GM06990 (cell line): Measurements from ENCODE around the gene ISCU.

Experiments used
- DNase-seq: peaks from one replicate; pipeline ENCODE4 v3.0.0-alpha.2; 2011; ENCODE audit not compliant: insufficient read length; ENCODE audit errors: extremely low read depth
- H3K27me3 ChIP-seq: replicated peaks from 2 replicates; pipeline ENCODE4 v1.6.0; 2011; ENCODE audit warnings: low read length; ENCODE audit not compliant: control insufficient read depth, insufficient read depth
- H3K36me3 ChIP-seq: 2 replicates; pipeline ENCODE4 v1.5.1; 2011; ENCODE audit warnings: low read length; ENCODE audit not compliant: control insufficient read depth, insufficient read depth
- H3K4me3 ChIP-seq: replicated peaks from 2 replicates; pipeline ENCODE4 v1.5.1; 2011; ENCODE audit warnings: low read depth, mild to moderate bottlenecking, control low read depth, low read length
- TF ChIP-seq, protein P1 (sequence below): IDR thresholded peaks from 2 replicates; pipeline ENCODE4 v1.5.1; 2011; ENCODE audit warnings: low read length, control low read depth, mild to moderate bottlenecking, inconsistent platforms; ENCODE audit not compliant: insufficient read depth, poor library complexity, severe bottlenecking

The ISCU gene

GRCh38 chr12:108517288-108518100 is 44.9 kb upstream of the ISCU start:
- Histone ChIP-seq H3K27me3 (no peaks in the 10 kb centered on the region), H3K36me3 (peaks cover 37% of the 10 kb centered on the region), H3K4me3 (no peak overlapping the region)
- TF ChIP-seq, protein P1, sequence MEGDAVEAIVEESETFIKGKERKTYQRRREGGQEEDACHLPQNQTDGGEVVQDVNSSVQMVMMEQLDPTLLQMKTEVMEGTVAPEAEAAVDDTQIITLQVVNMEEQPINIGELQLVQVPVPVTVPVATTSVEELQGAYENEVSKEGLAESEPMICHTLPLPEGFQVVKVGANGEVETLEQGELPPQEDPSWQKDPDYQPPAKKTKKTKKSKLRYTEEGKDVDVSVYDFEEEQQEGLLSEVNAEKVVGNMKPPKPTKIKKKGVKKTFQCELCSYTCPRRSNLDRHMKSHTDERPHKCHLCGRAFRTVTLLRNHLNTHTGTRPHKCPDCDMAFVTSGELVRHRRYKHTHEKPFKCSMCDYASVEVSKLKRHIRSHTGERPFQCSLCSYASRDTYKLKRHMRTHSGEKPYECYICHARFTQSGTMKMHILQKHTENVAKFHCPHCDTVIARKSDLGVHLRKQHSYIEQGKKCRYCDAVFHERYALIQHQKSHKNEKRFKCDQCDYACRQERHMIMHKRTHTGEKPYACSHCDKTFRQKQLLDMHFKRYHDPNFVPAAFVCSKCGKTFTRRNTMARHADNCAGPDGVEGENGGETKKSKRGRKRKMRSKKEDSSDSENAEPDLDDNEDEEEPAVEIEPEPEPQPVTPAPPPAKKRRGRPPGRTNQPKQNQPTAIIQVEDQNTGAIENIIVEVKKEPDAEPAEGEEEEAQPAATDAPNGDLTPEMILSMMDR = no peak
- DNase-seq = no peak

- no peaks in the 10 kb centered on the region for H3K27me3 ChIP-seq
- no peak overlapping the region for H3K4me3 ChIP-seq
- TF ChIP-seq, protein P1 = no peak
- DNase-seq = no peak
- peaks cover 44% of the 10 kb centered on the region for H3K36me3 ChIP-seq
These were observed 44.2 kb upstream of the ISCU start for GRCh38 chr12:108518101-108518715.

DNA sequence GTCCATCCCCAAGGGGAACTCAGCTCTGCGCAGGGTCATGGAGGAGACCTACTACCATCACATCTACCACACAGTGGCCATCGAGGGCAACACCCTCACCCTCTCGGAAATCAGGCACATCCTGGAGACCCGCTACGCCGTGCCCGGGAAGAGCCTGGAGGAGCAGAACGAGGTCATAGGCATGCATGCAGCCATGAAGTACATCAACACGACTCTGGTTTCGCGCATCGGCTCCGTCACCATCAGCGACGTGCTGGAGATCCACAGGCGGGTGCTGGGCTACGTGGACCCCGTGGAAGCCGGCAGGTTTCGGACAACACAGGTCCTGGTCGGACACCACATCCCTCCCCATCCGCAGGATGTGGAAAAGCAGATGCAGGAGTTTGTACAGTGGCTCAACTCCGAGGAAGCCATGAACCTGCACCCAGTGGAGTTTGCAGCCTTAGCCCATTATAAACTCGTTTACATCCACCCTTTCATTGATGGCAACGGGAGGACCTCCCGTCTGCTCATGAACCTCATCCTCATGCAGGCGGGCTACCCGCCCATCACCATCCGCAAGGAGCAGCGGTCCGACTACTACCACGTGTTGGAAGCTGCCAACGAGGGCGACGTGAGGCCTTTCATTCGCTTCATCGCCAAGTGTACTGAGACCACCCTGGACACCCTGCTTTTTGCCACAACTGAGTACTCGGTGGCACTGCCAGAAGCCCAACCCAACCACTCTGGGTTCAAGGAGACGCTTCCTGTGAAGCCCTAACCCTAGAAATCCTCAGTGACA is 43.5 kb upstream of the ISCU start:
- H3K36me3 ChIP-seq = peaks cover 50% of the 10 kb centered on the region
- TF ChIP-seq, protein P1 = no peak
- no peak overlapping the region for H3K4me3 ChIP-seq
- no peaks in the 10 kb centered on the region for H3K27me3 ChIP-seq
- DNase-seq = no peak

DNA sequence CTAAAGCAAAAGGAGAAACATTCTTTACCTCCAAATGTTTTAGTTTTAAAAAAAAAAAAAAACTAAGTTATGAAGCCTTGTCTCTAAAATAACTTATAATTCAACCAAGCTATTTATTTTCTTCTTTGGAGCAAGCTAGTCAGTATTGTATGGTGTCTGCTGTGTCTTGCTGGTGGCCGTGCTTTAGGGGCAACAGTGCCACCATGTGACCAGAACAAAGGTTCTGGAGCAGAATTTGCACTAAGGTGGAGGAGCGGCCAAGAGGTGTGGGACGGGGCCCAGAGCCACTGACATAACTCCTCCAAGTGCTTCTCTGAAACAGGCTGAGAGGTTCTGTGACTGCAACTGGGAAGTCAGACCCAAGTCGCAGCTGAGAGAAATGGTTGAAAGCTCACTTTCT is 42.8 kb upstream of the ISCU start:
- no peaks in the 10 kb centered on the region for H3K27me3 ChIP-seq
- peaks cover 56% of the 10 kb centered on the region for H3K36me3 ChIP-seq
- TF ChIP-seq, protein P1 = peak; percentile 27
- H3K4me3 ChIP-seq = no peak overlapping the region
- DNase-seq = no peak

DNA sequence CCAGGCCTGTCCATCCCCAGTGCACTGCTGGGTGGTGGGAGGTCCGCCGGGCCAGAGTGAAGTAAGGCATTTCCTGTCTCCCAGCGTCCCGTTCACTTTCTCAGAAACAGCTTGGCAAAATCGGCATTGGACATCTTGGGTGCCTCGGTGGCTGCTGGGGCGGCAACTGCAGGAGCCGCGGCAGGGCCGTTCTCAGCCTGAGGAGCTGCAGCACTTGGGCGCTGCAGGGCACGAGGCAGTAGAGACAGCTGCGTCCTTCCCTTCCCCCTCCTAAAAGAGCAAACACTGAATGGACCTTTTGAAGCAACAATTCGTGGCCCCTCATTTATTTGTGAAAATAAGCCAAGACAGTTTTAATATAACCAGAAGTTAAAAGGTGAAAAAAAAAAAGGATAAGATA is 39.0 kb upstream of the ISCU start:
- TF ChIP-seq, protein P1 = no peak
- Histone ChIP-seq H3K36me3 (peaks cover 74% of the 10 kb centered on the region), H3K27me3 (no peaks in the 10 kb centered on the region), H3K4me3 (no peak overlapping the region)
- DNase-seq = no peak
